Adrenal gland (tissue), 12 donors: Measurements from ENCODE around the gene PLPP2. TPM values are rescaled to one million over a fixed set of nuclear protein-coding genes. Genes with fewer than 3 reads are reported as not detected.

Experiments
- DNase-seq, 7 donors: peaks; one replicate each; pipeline ENCODE4 v3.0.0-alpha.2; 2019 to 2020
- H3K27ac ChIP-seq, 5 donors: fragments of 200-600 bp; sonication (generic) in 4 of 5; 1 replicate in 3 of 5; 2 replicates in 2 of 5; pipeline versions ENCODE4 v1.5.1 to v1.8.0; 2016 to 2020; ENCODE audit warnings: mild to moderate bottlenecking in 1 of 5
- H3K27me3 ChIP-seq: fragments of 200-600 bp; 2 replicates; pipeline ENCODE4 v1.8.0; 2021
- H3K36me3 ChIP-seq, 2 donors: fragments of 200-600 bp; replicated peaks in 1 of 2; 1 replicate in 1 of 2; 2 replicates in 1 of 2; pipeline versions ENCODE4 v1.5.1 to v1.8.0; 2018 to 2022
- H3K4me1 ChIP-seq, 2 donors: fragments of 200-600 bp; replicated peaks in 1 of 2; 1 replicate in 1 of 2; 2 replicates in 1 of 2; pipeline versions ENCODE4 v1.5.1 to v1.8.0; 2018 to 2021
- H3K4me3 ChIP-seq, 4 donors: fragments of 200-600 bp; sonication (generic) in 3 of 4; one replicate each; pipeline ENCODE4 v1.5.1; 2016 to 2018
- H3K9me3 ChIP-seq, 3 donors: fragments of 200-600 bp; sonication (generic) in 1 of 3; replicated peaks in 1 of 3; 1 replicate in 2 of 3; 2 replicates in 1 of 3; pipeline versions ENCODE4 v1.5.1 to v1.8.0; 2016 to 2021
- POLR2A ChIP-seq, 2 donors: fragments of 450-650 bp; IDR thresholded peaks; one replicate each; pipeline ENCODE4 v1.6.1; 2017; ENCODE audit warnings: antibody characterized with exemption in 2 of 2, mild to moderate bottlenecking in 2 of 2, moderate library complexity in 1 of 2
- WGBS, 4 donors: extraction: QIAGEN DNeasy Blood & Tissue Kit in 2 of 4; methylation state at CpG; one replicate each; pipeline versions ENCODE4 v1.1.5 to v1.1.7; 2013 to 2017; 5-methylcytosine and 5-hydroxymethylcytosine counted together
- intact Hi-C, 2 donors: fragments of 100-400 bp; cut with DNase I; formaldehyde crosslinking; loops; one replicate each; pipeline versions ENCODE4 v1.14.1 to v1.15.0; 2022 to 2023
- polyA plus RNA-seq, 3 donors: library from polyadenylated mRNA; stranded (reverse); fragments of 200-250 nt in 2 of 3; fragments of 350-450 nt in 1 of 3; fragmentation: Illumina TruSeq in 1 of 3; extraction: RNeasy Lipid Tissue Mini Kit (QIAGEN cat#74804) in 1 of 3; gene quantifications; one replicate each; pipeline ENCODE4 v1.2.3, GENCODE V29; 2013 to 2014
- total RNA-seq, 9 donors: library from RNA; depleted of rRNA in 4 of 9; stranded (reverse); fragments of >200 nt in 4 of 9; fragments of 120-200 nt in 1 of 9; fragmentation: NEBNext Ultra II Directional in 1 of 9; extraction: Animal tissue kit (Norgen Biotek cat#: 25700) in 1 of 9; gene quantifications; one replicate each; pipeline versions ENCODE4 v1.1.0 to v1.2.4, GENCODE V29; 2013 to 2023
- TF ChIP-seq, protein P1 (sequence below), 6 experiments: fragments of 450-650 bp in 4 of 6; fragments of 200-600 bp in 2 of 6; sonication (generic) in 1 of 6; IDR thresholded peaks; 1 replicate in 5 of 6; 2 replicates in 1 of 6; pipeline versions ENCODE4 v1.5.1 to v1.8.0; 2016 to 2021; ENCODE audit warnings: antibody characterized with exemption in 6 of 6, mild to moderate bottlenecking in 2 of 6, moderate library complexity in 1 of 6
- donor health status: healthy with polysubstance abuse.
- donor health status: Bipolar disorder and iron deficiency.
- donor health status: DM: yes; HTN: yes; CAD: no.
- donor health status: DM: no; HTN: no; CAD: no.
- donor health status: DM: no; HTN: no; CAD: no.
- donor health status: DM: yes; HTN: yes; CAD: no.

Gene PLPP2
- total and polyA plus RNA-seq, 12 donors: 0.33 to 272 (median 5.0) TPM

DNA sequence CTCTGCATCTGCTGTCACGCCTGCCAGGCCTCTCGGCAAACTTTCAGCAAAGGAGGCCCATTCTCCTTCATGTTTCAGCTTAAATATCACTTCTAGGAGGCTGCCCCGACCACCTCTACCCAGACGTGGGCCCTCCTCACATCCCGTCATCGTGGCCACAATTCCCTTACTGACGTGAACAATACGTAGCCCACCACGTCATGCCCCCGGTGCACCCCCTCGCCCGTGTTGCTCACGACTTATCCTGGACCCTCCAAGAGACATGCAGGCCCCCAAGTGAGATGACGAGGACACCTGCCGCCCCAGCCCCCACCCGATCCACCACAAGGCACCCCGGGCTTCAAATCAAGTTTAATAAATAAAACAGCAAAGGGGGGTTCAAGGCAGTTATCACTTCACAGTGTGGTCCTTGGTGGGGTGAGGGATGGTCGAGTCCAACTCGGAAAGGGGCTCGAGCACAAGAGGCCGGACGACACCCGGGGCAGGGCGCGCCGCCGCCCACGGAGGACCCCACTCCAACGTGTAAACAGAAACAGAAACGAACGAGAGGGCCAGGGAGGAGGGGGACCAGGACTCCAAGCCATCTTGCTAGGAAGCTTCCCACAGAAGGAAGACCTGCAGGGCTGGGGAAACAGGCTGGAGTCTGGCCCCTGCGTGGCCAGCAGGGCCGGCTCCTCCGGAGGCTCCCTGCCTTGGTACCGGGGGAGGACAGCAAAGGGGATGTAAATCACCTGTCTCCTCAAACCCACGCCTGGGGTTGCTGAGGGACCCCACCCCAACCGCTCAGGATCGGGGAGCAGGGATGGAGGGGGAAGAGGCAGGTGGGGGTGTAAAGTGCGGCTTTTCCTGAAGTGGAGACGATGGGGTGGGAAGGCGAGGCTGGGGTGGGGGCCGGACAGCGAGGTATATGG lies 14.3 kb upstream of the PLPP2 start:
- Histone ChIP-seq H3K27ac (no peak overlapping the region), H3K9me3 (no peaks in the 10 kb centered on the region), H3K4me3 (no peak overlapping the region), H3K27me3 (no peaks in the 10 kb centered on the region), H3K4me1 (no peaks in the 10 kb centered on the region), H3K36me3 (peaks cover 0 to 35% of the 10 kb centered on the region in 2 donors)
- intact Hi-C loops: no loop called here
- 92 to 96% (median 94%) methylated on average over 37 to 43 of the region's 43 CpGs for WGBS, 4 donors
- no peak for TF ChIP-seq POLR2A (IDR thresholded peaks at IDR 0.05)
- TF ChIP-seq, protein P1, sequence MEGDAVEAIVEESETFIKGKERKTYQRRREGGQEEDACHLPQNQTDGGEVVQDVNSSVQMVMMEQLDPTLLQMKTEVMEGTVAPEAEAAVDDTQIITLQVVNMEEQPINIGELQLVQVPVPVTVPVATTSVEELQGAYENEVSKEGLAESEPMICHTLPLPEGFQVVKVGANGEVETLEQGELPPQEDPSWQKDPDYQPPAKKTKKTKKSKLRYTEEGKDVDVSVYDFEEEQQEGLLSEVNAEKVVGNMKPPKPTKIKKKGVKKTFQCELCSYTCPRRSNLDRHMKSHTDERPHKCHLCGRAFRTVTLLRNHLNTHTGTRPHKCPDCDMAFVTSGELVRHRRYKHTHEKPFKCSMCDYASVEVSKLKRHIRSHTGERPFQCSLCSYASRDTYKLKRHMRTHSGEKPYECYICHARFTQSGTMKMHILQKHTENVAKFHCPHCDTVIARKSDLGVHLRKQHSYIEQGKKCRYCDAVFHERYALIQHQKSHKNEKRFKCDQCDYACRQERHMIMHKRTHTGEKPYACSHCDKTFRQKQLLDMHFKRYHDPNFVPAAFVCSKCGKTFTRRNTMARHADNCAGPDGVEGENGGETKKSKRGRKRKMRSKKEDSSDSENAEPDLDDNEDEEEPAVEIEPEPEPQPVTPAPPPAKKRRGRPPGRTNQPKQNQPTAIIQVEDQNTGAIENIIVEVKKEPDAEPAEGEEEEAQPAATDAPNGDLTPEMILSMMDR (IDR thresholded peaks at IDR 0.05): no peak
- DNase-seq: no peak

DNA sequence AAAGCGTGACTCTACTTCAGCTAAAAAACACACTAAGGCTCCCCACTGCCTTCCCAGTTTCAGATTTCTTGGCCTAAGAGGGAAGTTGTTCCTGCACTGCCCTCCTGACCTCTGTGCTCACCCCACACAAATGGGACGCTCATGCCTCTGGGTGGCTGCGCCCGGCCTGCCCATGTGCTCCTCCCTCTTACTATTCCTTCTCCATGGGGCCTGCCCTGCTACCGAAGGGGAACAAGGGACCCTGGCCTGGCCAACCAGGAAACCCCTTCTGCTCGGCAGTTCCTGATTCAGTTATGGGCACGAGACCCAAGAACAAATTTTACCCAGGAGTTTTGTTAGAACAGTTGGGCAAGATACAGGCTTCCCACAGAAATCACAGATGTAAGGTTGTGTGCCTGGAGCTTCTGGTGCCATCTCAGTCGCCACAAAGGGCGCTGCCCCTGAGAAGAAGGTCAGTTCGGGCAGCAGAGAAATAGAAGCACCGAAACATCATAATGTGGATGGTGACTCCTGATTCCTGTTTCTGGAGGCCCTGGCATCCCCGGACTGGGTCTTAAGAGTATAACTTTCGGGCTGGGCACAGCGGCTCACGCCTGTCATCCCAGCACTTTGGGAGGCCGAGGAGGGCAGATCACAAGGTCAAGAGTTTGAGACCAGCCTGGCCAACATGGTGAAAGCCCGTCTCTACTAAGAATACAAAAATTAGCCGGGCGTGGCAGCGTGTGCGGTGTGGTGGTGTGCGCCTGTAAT lies 5.4 kb upstream of the PLPP2 start:
- peaks cover 17% of the 10 kb centered on the region for H3K27me3 ChIP-seq
- peak in 3 of 7 donors; percentile 50 to 55 (median 55) for DNase-seq
- no peak overlapping the region for H3K4me3 ChIP-seq
- H3K27ac ChIP-seq: peak overlapping the region in 1 of 5 donors; percentile 91
- H3K36me3 ChIP-seq: no peaks in the 10 kb centered on the region
- peaks cover 0 to 9% of the 10 kb centered on the region in 2 donors for H3K4me1 ChIP-seq
- no peaks in the 10 kb centered on the region for H3K9me3 ChIP-seq
- WGBS, 4 donors: 80 to 83% (median 82%) methylated on average over 15 to 22 of the region's 22 CpGs
- intact Hi-C loops: no loop called here
- TF ChIP-seq, protein P1 (IDR thresholded peaks at IDR 0.05): no peak
- TF ChIP-seq POLR2A (IDR thresholded peaks at IDR 0.05): no peak

DNA sequence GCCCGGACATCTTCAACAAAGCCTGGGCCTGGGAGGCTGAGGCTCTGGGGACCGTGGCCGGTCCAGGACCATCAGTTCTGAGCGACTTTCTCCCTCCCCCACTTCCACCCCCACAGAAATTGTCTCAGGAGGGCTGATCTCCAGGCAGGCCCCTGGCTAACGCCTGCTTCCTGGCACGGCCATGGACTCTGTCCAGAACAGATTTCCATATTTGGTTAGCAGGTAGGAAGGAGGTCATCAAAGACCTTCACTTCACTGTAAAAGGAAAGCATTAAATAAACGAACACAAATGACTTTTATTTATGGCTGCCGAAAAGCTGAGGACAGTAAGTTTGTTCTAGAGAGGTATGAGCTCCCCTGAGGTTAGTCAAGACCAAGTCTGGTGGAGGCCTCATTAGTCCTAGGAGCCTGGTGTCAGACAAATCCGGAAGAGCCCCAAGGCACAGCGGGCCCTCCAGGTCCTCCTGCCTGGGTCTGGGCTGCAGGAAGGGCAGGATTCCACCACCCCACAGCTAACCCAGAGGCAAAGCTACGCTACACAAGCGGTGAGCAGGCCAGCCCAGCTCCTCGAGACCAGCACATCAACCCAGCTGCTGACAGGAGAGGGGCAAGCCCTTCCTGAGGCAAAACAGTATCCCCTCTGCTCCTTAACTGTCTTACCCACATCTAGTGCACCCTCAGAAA lies 4.6 kb upstream of the PLPP2 start:
- Histone ChIP-seq H3K36me3 (no peaks in the 10 kb centered on the region), H3K4me3 (no peak overlapping the region), H3K4me1 (peaks cover 4 to 12% of the 10 kb centered on the region in 2 donors), H3K9me3 (no peaks in the 10 kb centered on the region), H3K27ac (peak overlapping the region in 1 of 5 donors; percentile 91), H3K27me3 (peaks cover 19% of the 10 kb centered on the region)
- 68 to 78% (median 71%) methylated on average over 10 to 13 of the region's 13 CpGs for WGBS, 4 donors
- TF ChIP-seq, protein P1 (IDR thresholded peaks at IDR 0.05): no peak
- TF ChIP-seq POLR2A (IDR thresholded peaks at IDR 0.05): no peak
- intact Hi-C loops: no loop called here
- peak in 2 of 7 donors; percentile 62 to 68 for DNase-seq
